ENCODE data around the gene ENOSF1.

DNA sequence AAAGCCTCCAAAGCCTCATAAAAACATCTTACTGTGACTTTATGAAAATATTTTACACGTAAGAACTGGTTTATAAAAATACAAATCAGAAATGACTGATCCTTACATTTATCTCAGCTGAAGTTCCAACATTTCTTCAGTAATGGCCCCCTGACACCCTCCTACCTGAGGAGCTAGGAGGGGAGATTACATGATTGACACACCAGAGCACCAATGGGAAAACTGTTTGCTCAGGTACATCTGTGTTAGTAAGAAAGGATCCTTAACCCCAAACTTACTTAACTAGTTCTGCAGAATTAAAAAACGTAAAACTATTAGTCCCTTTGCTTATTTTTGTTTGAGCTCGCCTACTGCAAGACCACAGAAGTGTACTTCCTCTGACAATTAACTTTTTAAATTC, 27.0 kb downstream of the ENOSF1 start:
- TF ChIP-seq CTCF (IDR thresholded peaks at IDR 0.05), result no peak
- no peak for TF ChIP-seq POLR2A (IDR thresholded peaks at IDR 0.05)

All from heart left ventricle (tissue), 13 donors.